HG03196 (cell line): Measurements from ENCODE around the gene THSD8.
"Not testable (repeated sequence)": the region's sequence is repeated elsewhere in the genome, so short reads cannot be mapped to it uniquely, and the experiment has no call there.

ENCODE experiments used
- ATAC-seq: cut with Tn5 transposase; IDR thresholded peaks from one replicate; pipeline ENCODE4 v1.9.1; 2021; ENCODE audit not compliant: unreplicated experiment

Gene THSD8

GRCh38 chr19:12792051-12792852 lies 9.6 kb upstream of the THSD8 start:
- ATAC-seq, result no peak

- ATAC-seq, result no peak
Observed at GRCh38 chr19:12792853-12793289, 9.0 kb upstream of the THSD8 start.

GRCh38 chr19:12793290-12794195 lies 8.3 kb upstream of the THSD8 start:
- ATAC-seq, result peak; percentile 32

DNA sequence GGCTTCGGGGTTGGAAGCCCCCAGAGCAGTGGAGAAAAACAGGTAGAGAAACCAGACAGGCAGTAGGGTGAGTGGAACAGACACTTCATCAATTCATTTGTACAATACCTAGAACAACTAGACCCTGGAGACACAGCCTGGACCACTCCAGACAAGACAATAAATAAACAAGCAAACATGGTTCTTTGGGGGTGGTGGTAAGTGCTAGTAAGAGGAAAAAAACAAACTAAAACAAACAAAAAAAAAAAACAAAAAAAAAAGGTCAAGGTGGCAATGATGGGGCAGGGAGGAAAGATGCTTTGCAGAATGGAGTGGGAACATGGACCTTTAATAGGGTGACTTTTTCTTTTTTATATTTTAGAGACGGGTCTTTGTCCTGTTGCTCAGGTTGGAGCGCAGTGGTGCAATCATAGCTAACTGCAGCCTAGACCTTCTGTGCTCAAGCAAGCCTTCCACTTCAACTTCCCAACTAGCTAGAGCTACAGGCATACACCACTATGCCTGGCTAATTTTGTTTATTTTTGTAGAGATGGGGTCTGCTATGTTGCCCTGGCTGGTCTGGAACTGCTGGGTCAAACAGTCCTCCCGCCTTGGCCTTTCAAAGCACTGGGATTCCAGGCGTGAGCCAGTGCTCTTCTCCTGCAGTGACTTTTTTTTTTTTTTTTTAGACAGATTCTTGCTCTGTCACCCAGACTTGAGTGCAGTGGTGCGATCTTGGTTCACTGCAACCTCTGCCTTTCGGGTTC lies 7.5 kb upstream of the THSD8 start:
- no peak for ATAC-seq

- no peak for ATAC-seq
Observed at GRCh38 chr19:12794971-12795381, 6.9 kb upstream of the THSD8 start.

- ATAC-seq, result no peak
Observed at GRCh38 chr19:12796146-12797071, 5.5 kb upstream of the THSD8 start.

- no peak for ATAC-seq
Observed at GRCh38 chr19:12797141-12797587, 4.7 kb upstream of the THSD8 start.

DNA sequence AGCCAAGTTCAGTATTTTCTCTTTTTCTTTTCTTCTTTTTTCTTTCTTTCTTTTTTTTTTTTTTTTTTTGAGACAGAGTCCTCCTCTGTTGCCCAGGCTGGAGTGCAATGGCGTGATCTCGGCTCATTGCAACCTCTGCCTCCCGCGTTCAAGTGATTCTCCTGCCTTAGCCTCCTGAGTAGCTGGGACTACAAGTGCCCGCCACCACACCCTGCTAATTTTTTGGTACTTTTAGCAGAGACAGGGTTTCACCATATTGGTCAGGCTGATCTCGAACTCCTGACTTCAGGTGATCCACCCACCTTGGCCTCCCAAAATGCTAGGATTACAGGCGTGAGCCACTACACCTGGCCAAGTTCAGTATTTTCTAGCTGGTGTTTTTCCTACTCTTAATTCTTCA lies 4.3 kb upstream of the THSD8 start:
- ATAC-seq, result not testable (repeated sequence)

DNA sequence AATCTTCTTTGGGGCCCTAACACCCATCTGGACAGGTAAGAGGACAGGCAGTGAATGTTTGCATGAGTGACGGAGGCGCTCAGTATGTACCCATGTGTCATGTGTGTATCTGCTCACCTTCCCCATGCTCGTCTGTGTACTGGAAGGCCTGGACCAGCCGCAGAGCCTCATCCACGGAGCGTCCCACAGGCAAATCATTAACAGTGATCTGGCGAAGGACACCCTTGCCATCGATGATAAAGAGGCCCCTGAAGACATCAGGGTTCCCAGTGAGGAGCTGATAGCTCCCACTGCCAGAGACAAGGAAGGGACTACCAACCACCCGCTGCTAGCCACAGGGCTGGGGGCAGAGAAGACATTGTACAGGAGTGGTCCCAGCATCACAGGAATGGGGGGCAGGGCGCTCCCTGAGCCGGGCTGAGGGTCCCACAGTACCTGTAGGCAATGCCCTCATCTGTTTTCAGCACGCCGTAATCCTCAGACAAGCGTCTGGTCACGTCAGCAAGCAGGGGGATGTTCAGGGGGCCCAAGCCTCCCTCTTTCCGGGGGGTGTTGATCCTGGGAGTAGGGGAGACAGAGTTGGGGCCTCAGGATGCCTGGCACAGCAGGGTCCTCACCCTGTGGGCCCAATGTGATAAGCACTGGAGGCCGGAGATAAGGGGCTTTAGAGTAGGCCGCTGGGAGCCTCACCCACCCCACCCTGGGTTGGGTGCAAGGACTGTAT lies 2.0 kb upstream of the THSD8 start:
- ATAC-seq, result no peak

DNA sequence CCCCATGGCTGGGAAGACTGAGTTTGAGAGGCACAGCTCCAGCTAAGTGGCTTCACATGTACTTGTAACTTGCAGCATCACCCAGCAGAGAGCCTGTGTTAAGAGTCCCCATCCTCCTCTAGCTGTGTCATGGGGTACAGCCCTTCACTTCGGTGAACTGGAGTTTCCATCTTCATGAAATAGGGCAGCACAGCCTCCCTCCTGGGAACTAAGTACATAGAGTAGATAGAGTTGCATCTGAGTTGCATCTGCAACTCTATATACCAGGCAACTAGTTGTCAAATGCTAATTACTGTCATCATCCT lies 1.5 kb upstream of the THSD8 start:
- ATAC-seq, result no peak

DNA sequence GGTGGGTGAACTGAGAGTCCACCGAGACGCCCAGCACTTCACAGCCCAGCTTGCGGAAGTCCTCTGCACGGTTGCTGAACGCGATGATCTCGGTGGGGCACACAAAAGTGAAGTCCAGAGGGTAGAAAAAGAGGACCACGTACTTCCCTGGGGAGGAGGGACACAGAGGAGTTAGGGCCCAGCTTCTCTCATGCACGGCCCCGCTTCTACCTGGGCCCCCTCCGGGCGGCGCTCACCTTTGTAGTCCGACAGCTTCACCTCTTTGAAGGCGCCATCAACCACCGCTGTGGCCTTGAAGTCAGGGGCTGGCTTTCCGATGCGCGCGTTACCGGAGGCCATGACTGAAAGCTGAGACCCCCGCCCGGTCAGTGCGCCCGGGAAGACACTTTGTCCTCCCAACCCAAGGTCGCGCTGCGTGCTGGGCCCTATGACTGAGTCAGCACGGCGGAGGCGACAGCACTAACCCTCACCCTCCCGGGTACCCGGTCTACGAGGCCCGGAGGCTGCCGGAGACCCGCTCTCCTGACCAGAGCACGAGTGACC lies 875 bp upstream of the THSD8 start:
- no peak for ATAC-seq

DNA sequence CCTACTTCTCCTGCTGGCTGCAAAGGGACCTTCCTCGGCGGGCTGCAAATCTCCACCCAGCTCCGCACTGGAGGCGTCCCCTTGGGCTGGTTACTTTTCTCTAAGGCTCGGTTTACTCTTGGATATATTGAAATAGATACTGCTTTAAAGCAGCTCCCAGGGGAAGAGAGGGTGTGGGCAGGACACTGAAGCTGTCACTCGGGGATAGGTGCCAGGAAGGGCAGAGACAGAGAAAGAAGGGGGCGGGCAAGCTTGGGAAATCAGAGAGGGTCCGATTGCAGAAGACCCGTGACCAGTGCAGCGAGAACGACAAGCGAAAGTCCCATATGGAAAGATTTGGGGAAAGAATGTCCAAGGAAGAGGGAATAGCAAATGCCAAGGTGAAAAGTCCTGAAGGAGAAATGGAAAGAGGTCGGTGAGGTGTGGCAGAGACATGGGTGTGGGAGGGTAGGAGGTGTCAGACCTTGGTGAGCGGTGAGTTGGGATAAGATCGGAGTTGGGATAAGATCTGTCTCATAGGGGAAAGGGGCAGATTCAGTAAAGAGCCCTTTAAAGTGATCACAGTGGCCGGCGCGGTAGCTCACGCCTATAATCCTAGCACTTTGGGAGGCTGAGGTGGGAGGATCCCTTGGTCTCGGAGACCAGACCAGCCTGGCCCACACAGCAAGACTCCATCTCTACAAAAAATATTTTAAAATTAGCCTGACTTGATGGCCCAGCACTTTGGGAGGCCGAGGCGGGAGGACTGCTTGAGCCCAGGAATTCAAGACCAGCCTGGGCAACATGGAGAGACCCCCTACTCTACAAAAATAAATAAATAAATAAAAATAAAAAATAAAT lies 618 bp downstream of the THSD8 start:
- ATAC-seq, result no peak

GRCh38 chr19:12804051-12804450 lies 2.2 kb downstream of the THSD8 start:
- no peak for ATAC-seq

DNA sequence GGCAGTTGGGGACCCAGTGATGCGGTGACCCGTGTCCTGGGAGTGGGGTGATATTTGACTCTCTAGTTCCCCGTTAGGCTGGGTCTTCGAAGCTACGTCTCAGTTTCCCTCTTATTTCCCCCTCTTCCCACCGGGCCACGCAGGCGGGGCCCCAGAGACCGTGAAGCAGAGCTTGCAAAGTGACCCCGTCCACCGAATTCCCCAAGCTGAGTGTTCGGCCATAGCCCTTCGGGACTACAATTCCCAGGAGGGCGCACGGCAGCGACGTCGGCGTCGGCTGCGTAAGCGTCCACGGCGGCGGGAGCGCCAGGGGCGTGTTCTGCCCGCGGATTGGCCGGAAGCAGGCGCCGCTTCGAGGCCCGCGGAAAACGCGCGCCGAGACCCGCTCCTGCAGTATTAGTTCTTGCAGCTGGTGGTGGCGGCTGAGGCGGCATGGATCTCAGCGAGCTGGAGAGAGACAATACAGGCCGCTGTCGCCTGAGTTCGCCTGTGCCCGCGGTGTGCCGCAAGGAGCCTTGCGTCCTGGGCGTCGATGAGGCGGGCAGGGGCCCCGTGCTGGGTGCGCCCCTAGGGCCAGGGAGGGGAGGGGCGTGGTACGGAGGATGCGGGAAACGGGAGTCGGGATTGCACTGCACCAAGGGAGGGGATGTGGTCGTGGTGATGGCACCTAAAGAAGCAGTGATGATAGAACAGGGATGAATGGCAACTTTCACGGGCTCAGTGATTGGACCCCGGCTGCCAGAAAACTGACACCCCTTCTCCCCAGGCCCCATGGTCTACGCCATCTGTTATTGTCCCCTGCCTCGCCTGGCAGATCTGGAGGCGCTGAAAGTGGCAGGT lies 4.6 kb downstream of the THSD8 start, which contains the start of gene RNASEH2A:
RNASEH2A (plus strand) TSS at position 343 of the 840 bp plus-strand sequence; CDS start at position 433, 90 bp downstream.
- peak; percentile 75 for ATAC-seq

GRCh38 chr19:12815088-12815487 lies 13.2 kb downstream of the THSD8 start:
- ATAC-seq, result no peak

DNA sequence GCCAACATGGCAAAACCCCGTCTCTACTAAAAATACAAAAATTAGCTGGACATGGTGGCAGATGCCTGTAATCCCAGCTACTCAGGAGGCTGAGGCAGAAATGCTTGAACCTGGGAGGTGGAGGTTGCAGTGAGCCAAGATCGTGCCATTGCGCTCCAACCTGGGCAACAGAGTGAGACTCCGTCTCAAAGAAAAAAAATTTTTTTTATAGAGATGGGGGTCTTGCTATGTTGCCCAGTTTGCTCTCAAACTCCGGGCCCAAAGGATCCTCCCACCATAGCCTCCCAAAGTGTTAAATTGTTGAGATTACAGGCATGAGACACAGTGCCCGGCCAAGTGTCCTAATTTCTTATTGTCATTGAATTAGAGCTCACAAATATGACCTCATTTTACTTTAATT lies 15.3 kb downstream of the THSD8 start:
- not testable (repeated sequence) for ATAC-seq

DNA sequence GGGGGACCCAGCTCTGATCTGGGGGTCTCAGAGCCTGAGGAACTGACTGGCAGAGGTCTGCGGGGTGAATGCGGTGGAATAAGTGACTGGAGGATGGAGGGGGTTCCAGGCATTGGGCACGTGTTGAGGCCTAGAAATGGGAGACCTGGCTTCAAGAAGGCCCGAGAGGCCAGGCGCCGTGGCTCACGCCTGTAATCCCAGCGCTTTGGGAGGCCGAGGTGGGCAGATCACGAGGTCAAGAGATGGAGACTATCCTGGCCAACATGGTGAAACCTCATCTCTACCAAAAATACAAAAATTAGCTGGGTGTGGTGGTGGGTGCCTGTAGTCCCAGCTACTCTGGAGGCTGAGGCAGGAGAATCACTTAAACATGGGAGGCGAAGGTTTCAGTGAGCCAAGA lies 15.9 kb downstream of the THSD8 start:
- ATAC-seq, result not testable (repeated sequence)
